HG03135 (cell line): ENCODE measurements around the gene RSPH10B.
"Not testable (repeated sequence)": the region's sequence is repeated elsewhere in the genome, so short reads cannot be mapped to it uniquely, and the experiment has no call there.

Experiments
- ATAC-seq: cut with Tn5 transposase; IDR thresholded peaks from one replicate; pipeline ENCODE4 v1.9.1; 2021; ENCODE audit warnings: mild to moderate bottlenecking, moderate library complexity; ENCODE audit not compliant: unreplicated experiment

The RSPH10B gene

GRCh38 chr7:5930290-5930689 is 40.2 kb downstream of the RSPH10B start:
- ATAC-seq: not testable (repeated sequence)

GRCh38 chr7:5926263-5926870 is 44.1 kb downstream of the RSPH10B start:
- not testable (repeated sequence) for ATAC-seq

DNA sequence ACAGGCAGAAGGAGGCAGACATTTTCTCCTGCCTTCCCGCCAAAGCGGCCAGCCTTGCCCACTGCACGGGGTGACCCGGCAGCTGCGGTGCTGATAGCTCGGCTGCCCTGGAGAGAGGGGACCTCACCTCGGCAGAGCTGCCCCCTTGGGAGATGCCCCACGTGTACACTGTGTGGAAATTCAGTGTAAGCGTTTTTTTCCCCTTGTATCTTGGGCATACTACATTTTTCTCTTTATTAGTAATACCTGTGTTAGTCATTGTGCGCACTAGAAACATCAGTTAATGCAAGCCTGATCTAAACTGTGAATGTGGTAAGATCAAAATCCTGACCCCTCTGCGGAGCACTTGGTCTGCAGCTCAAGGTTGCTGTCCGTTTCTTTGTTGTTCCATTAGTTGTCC is 45.9 kb downstream of the RSPH10B start:
- ATAC-seq: not testable (repeated sequence)

- ATAC-seq: not testable (repeated sequence)
Measured at GRCh38 chr7:5924180-5924579, 46.3 kb downstream of the RSPH10B start.

GRCh38 chr7:5916529-5916928 is 54.0 kb downstream of the RSPH10B start:
- ATAC-seq: not testable (repeated sequence)

GRCh38 chr7:5908835-5909234 is 61.7 kb downstream of the RSPH10B start:
- ATAC-seq: not testable (repeated sequence)

DNA sequence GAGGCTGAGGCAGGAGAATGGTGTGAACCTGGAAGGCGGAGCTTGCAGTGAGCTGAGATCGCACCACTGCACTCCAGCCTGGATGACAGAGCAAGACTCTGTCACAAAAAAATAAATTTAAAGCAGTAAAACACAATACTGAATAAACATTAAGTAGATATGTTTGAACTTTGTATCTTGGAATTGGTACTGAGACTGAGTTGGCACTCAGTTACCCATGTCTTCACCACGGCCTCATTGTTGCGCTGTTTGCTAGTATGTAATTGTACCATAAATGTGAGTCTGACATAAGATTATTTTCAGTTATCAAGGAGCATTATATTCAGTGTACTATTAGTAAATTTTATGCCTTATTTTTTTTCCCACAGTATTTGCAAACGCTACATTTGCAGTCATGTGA is 65.8 kb downstream of the RSPH10B start:
- ATAC-seq: not testable (repeated sequence)

DNA sequence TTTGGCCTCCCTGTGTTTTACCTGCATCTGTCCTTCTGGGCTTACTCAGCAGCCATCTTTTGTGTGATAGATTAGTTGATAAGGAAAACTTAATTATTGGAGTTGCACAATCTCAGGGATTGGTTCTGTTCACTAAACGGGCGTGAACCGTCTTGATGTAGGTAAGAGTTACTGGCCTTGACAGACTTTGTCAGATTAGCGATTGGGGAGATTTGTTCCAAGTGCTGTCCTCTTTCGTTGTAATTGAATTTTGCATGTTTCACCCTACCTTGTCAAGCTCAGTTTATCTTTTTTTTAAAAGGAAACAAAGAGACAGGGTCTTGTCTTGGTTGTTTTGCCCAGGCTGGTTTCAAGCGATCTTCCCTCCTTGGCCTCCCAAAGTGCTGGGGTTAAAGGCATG is 67.5 kb downstream of the RSPH10B start:
- not testable (repeated sequence) for ATAC-seq

- ATAC-seq: peak; percentile 94
Measured at GRCh38 chr7:5898480-5899224, 71.8 kb downstream of the RSPH10B start, which contains the start of gene CCZ1. Gene CCZ1, plus strand, starts transcription at chr7:5898733. Its CDS starts 67 bp downstream, at chr7:5898800.

GRCh38 chr7:5897369-5897919 is 73.0 kb downstream of the RSPH10B start:
- not testable (repeated sequence) for ATAC-seq

- no peak for ATAC-seq
Measured at GRCh38 chr7:5892498-5892897, 78.0 kb downstream of the RSPH10B start.

DNA sequence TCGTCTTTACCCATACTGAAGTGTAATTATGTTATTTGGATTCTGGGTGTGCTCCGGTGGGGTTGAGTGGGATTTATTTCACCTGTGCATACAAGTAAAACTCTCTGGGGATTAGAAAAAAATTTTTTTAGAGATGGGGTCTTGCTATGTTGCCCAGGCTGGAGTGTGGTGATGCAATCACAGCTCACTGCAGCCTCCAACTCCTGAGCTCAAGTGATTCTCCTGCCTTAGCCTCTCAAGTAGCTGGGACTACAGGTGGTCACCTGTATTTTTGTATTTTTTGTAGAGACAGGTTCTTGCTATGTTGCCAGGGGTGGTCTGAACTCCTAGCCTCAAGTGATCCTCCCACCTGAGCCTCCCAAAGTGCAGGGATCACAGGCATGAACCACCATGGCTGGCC is 80.2 kb downstream of the RSPH10B start:
- not testable (repeated sequence) for ATAC-seq

DNA sequence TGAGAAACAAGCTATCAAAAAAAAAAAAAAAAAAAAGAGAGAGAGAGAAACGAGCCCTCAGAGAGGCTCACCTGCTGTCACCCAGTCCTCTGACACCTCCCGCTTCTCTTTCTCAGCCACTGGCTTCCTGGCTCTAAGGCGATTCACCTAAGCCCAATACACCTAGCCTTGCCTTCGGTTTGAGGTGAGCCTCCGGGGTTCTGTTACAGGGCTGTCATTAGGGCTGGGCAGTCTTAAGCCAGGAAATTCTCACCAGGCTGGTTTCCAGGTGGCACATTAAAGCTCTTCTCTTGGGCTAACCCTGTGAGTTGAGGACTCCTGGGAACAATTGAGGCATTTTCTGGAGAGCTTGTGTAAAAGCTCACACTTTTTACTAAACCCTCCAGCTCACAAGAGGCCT is 82.5 kb downstream of the RSPH10B start:
- ATAC-seq: not testable (repeated sequence)

DNA sequence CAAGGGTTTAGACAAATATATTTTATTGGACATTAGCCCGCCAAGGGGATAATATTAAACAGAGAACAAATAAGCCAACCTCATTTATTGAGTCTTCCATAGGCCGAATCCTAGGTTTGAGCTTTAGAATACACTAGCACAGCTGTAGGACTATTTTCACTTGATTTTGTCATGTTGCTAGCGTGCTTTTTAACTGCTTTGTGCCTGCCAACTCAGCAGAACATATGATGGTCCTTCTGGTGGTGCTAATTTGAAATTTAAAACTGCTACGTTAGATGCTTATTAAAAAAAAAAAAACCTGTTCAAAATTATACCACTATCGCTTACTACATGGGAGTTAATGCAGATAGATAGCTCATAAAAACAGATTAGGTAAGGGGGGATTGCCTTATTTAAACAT is 86.1 kb downstream of the RSPH10B start:
- not testable (repeated sequence) for ATAC-seq

GRCh38 chr7:5880106-5880505 is 90.4 kb downstream of the RSPH10B start:
- ATAC-seq: not testable (repeated sequence)

GRCh38 chr7:5879591-5879990 is 90.9 kb downstream of the RSPH10B start:
- not testable (repeated sequence) for ATAC-seq
